Ecto neural progenitor cell (in vitro differentiated cells): ENCODE measurements around the gene PGM2.

Experiments
- DNase-seq: peaks from one replicate; pipeline ENCODE4 v3.0.0-alpha.2; 2018; ENCODE audit warnings: low spot score

Gene PGM2

DNA sequence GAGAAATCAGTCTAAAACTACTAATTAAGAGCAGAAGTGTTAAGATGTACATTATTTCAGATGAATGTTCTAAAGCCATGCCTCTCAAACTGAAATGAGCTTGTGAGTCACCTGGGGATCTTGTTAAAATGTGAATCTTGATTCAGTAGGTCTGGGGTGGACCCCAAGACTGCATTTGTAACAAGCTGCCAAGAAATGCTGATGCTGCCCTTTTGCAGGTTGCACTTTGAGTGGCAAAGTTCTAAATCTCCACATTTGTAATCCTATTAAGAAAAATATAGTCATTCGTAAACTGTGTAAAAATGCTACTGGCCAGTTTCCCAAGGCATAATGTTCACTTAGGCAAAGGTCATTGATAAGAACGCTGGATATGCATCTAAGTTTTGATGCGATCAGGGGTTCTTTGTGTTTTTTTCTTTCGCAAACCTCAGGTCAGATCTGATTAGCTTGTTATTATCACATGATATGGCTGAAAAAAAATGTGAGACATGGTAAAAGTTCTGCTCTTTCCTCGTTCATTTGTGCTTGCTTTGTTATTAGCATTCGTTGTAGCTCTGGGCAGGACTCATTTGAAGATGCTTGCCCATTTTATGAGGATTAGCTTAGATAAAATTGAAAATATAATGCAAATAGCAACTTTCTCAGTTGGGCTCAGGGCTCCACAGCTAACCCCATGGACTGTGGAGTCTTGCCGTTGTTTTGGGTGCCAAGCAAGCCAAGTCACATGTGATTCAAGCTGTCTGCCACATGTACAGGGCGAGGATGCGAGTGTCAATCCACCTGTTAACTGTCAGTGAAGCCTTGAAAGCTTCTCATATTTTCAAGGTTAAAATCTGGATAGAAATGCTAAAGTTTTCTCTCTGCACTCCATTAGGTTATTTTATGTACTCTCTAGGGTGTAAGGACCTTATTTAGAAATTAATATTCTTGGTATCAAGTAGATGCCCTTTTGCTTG, 76.5 kb downstream of the PGM2 start:
- no peak for DNase-seq

DNA sequence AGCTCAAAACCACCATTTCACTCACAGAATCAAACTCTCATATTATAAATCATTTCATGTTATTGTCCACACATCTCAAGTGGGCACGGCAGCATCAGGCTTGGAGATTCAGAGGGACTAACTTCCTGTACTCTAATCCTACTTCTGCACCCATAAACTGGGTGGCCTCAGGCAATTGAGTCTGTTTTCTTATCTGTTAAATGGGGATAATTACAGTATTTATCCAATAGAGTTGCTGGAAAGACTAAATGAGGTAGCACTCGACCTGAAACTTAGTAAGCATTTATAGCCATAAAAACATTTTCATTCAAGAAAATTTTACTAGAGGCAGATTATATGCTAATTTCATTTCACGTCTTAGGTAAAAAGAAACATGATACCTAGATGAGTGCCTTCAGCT, 77.4 kb downstream of the PGM2 start:
- no peak for DNase-seq

DNA sequence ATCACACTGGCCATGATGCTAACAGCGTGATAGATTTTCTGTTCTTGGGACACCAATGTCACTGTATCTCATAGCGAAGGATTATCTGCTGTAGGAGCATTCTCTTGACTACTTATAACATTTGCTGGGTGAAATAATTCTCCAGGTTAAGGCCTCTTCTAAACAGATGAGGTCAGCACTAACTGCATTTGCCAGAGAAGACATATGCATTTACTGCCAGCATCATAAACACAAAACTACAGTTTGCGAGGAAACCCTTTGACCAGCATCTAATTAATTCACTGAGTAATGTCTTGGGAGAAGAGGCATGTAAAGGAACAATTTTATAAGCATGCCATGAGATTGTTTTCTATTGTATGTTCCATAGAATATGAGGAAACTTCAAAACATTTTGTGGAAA, 78.3 kb downstream of the PGM2 start:
- DNase-seq: no peak

DNA sequence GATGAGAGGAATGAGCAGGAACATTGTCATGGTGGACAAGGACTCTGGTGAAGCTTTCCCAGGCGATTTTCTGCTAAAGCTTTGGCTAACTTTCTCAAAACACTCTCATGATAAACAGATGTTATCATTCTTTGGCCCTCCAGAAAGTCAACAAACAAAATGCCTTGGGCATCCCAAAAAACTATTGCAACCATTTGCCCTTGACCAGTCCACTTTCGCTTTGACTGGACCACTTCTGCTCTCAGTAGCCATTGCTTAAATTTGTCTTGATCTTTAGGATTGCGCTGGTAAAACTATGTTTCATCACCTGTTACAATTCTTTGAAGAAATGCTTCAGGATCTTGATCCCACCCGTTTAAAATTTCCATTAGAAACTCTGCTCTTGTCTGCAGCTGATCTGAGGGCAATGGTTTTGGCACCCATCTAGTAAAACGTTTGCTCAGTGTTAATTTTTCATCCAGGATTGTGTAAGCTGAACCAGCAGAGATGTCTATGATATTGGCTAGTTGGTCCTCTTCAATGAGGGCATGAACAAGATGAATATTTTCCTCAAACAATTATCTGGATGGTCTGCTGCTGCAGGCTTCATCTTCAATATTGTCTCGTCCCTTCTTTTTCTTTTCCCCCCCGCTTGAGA, 79.2 kb downstream of the PGM2 start:
- no peak for DNase-seq

DNA sequence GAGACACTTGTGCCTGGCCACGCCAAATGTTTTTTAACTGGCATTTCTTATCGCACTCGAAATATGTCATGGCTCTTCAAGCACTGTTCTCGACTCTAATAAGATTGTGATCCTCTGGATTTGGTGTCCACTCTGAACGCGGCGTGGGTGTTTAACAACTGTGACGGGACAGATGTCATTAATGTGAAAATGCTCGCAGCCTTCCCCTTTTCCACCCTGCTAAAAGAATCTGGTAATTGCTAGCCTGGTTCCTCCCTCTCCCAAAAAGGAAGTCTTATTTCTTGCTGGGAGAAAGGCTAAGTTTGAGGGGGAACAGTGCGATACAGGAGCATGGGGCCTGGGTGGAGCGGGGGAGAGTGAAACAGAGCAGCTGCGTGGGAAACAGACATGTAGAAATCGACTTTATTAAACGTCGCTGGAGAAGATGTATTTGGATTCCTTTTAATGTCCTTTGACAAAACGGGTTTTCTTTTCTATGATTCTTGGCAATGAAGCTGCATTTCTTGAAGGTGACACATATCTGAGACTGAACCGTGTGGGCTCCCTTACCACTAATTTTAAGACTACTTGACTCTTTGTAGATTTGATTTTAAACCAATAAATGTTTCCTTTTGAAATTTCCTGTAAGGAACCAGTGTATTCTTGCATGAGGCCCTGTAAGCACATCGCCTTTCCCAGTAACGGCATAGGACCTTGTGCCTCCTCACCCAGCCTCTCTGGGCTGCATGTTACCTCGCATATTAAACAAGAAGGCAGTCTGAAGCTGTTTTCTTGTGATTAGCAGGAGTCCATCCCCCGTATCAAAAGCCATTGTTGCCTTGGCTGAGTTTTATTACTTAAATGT, 82.2 kb downstream of the PGM2 start:
- DNase-seq: no peak

DNA sequence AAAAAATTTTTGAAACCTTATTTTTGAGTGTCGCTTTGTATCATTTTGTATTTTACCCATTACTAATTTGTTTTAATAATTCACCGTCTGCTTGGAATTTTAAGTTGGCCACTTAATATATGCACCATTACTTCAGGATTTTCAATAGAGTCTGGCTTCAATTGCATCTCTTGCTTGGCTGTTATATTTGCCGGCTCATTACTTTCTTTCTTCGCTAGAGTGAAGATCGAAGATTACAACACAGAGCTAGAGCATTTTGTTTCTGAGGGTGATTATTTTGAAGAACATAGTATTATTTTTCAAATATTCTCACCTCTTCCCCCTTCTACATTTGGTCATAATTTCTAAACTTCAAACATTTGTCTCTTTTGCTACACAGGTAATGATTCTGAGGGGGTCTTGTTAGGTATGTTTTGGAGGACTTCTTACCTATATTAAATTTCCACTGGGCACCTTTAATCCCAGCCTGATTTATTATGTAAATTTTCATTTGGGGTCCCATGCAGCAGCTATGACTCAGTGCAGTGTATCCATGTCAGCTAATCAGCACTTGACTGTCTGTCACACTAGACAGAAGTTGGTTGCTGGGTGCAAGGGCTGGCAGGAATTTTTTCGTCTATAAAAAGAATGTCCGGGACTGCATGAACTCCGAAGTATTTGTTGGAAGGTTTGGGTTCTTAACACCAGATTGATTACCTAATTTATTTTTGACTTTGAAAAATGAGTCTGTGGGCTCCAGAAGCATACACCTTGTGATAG, 83.0 kb downstream of the PGM2 start:
- no peak for DNase-seq

DNA sequence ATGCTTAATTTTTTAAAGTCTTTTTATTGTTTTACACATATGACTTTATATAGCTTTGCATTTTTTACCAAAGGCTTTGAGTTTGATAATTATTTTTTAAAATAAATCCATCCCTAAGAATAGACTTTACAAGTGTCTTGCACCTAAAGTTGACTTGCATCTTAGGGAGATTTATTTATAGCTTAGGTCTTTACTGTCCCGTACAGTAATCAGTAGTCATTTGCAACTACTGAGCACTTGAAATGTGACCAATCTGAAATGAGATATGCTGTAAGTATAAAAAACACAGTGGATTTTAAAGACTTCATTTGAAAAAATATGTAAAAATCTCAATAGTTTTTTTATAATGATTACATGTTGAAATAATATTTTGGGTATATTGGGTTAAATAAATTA, 83.6 kb downstream of the PGM2 start:
- no peak for DNase-seq
